Epidermal melanocyte (primary cell): Measurements from ENCODE around the gene C20orf204.

Experiments
- DNase-seq: peaks from one replicate; pipeline ENCODE4 v3.0.0; 2011; ENCODE audit warnings: low spot score; ENCODE audit not compliant: insufficient read length

Gene C20orf204

DNA sequence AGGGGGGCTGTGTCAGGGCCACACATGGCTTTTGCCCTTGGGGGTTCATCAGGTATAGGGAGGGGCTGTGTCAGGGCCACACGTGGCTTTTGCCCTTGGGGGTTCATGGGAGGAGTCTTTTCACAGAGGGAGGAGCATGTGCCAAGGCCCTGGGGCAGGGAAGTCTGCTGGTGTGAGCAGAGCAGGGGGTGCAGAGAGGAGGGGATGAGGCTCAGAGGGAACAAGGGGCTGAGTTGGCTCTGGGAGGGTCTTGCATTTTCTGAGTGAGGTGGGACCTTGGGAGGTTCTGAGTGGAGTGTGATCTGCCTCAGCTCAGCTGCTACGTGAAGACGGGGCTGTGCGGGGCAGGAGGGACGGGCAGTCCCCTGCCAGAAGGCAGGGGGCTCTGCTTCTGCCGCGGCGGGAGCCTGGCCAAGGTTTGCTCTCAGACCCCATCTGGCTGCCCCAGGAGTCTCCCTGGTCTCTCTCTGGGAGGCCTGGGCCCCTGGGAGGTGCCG lies 19.5 kb downstream of the C20orf204 start:
- DNase-seq: no peak

DNA sequence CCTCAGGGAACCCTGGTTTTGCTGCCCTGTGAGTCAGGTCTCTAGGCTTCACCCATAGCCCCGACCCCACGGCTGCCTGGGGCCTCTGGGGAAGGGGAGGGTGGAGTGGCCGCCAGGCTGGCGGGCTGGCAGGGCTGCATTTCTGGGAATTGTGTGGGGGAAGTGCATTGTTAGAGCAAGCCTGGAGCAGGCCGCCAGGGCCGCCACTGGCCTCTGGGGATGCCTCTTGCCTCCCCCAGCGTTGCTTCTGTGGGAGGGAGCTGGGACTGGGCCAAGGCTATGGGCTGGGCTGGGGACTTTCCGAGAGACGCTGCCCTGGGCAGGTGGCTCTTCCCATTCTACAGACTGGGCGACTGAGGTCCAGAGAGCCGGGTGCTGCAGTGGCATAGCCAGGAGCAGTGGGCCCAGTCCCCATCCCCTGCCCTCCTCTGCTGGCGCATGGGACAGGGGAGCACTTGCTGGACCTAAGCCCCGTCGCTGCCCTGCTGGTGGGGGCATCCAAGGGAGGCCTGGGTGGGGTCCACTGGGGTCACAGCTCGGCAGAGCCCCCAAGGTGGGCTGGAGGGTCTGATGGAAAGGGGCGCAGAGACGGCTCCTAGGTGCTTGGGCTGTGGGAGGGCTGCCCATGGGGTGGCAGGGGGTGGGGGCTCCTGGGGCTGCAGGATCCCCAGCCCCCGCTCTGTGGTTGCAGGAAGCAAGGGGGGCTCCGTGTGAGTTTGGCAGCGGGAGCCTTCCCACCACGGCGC lies 20.1 kb downstream of the C20orf204 start:
- DNase-seq: no peak

DNA sequence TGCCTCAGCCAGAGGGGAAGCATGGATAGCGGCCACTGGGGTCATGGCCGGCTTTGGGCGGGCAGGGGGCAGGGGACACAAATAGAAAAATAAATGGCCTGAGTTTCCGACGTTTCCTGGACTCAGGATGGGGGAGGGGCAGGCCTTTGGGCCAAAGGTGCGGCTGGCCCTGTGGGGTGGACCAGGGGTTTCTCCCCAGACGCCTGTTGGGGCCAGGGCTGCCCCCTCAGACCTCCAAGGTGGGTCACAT lies 20.6 kb downstream of the C20orf204 start:
- no peak for DNase-seq

DNA sequence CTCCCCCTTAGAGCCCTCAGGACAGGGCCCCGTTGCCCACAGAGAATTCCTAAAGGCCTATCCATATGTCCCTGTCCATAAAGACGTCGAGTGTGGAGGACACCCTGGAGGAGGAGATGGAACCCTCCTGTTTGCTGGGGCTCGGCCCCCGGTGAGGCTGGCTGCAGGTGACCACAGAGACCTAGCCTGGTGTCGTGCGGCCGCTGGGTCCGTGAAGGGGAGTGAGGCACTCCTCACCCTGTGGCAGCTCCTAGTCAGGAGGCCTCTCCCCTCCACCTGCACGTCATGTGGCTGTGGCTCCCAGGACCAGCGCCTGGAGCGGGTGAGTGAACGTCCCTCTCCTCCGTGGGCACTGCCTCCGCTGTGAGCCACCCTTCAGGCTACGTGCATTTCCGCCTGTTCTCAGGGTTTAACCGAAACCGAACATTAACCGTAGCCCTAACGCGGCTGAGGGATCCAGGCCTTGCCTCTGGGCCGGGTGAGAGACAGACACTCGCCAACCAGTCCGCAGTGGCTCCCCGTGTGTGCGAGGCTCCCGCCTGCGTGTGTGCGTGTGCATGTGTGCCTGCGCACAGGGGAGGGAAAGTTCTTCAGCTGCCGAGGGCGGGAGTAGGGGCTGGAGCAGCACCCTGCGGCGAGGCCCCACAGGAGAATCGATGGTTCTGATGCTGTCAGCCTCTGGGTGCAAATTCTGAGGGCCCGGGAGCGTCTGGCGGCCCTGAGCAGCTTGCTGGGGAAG lies 21.1 kb downstream of the C20orf204 start:
- DNase-seq: no peak

DNA sequence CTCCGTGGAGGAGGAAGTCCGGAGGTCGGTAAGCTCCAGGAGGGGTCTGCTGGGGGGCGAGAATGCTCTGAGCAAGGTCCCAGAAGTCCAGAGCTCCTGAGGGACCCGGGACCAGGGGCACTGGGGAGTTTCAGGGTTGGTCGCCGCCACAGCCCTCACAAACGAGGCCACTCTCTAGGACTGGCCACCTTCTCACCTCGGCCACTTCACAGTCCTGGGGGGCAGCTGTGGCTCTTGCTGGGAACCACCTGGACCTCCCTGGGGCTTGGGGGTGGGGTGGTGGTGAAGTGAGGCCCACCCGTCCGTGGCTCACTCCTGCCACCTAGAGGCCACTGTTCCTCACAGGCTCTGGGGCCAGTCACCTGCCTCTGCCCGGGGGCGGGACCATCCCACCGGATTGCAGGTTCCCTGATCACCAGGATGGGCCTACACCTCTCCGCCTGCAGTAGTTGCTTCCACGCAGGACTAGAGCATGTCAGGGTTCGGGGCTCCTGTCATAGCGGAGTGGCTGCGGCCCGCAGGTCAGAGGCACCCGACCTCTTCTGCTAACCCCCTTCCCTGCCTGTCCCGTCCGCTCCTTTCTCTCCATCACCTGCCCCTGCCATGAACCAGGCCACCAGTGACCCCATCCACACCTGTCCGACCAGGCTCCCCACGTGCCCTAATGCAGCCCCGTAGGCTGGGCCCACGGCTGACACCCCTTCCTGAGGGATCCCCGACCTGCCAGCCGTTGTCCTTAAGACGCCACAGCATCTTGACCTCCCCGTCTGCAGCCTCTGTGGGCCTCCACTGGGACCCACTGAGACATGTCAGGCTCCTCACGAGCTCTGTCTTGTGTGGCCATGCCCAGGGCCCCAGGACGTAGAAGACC lies 21.9 kb downstream of the C20orf204 start:
- peak; percentile 96 for DNase-seq

DNA sequence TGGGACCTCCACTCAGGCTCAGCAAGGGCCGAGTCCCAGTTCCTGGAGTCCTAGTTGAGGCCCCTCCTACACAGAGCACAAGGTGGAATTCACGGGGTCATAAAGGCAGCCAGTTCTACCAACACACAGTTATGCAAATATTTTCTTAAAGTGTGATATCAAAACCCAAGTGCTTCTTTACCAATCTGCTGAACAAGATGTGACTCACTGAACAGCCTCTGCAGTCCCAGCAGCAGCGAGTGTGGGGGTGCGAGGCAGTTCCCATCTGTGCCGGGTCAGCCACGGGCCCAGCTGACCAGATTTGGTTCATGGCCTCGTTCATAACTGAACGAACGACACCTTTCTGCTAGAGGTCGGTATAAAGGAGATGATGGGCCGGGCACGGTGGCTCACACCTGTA lies 22.6 kb downstream of the C20orf204 start:
- no peak for DNase-seq

DNA sequence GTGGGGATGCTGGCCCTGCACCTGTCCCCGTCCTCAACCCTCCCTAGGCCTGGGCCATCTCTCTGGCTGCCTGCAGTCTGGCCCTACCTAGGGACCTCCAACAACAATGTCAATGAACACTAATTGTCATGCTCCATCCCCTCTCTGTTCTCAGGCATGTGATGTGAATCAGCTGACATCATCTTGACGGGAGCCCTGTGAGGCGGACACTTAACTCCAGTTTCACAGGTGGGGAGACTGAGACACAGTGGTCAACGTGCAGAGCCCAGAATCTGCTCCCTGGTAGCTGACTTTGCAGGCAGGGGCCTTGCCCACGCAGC lies 26.3 kb downstream of the C20orf204 start:
- DNase-seq: no peak

DNA sequence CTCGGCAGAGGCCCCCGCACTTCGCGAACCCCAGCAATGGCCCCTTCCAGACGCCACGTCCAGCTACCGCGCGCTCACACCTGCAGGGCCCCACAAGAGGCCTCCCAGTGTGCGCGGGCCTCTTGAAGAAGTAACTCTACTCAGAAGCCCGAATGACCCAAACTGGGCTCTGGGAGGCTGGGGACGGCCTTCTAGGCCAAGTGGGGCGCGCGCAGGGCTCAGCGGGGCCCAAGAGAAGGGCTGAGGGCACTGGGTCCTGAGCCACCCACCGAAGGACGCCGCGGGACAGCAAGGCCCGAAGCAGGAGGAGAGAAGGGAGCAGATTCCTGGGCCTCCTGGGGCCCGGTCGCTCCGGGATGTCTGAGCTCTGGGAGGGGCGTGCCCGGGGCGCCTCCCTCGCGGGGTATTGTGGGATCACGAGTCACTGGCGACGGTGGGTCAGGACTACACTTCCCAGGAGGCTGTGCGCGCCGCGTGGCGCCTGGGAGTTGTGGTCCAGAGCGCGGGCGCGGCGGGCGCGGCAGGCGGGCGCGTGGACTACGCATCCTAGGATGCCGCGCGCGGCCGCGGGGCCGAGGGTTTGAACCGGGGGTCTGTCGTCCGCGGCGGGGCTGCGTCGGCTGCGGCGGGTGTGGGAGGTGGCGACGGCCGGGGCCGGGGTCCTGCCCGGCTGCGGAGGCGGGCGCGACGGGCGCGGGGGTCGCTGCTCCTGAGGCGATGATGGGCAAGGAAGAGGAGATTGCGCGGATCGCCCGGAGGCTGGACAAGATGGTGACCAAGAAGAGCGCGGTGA lies 26.8 kb downstream of the C20orf204 start, which contains the start of gene TCEA2:
Gene TCEA2, plus strand, starts transcription at position 603 of the 793 bp plus-strand sequence. Its CDS starts 115 bp downstream, at position 718.
- peak; percentile 100 for DNase-seq

DNA sequence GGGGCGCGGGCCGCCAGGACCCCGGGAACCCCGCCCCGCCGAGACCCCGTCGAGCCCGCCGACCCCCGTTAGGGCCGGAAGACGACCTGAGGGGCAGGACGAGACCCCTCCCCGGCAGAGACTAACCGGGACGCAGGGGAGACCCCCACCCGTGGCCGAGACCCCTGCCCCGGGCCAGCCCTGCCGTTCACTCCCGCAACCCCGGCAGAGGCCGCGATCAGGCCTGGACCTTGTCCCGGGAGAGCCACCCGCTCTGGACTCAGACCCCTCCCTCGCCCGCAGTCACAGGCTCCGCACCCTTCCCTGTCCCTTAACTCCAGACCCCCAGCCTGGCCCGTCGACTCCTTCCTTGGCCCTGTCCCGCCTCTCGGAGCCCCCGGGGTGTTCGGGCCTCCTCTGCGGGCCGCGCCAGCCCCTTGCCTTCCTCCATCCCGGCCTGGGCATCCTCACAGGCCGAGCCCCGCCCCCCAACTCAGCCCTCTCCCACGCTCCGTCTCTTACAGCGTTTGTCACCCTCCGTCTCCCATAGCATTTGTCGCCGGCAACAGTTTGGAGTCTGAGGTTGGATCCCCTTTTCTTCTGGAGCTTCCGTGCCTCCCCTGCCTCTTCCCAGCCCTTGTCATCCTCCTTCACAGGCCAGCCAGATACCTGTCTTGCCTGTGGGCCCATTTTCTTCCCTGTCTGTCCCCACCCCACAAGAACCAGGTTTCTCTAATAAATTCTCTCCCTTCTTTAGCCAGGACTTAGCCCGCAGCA lies 27.6 kb downstream of the C20orf204 start:
- no peak for DNase-seq

DNA sequence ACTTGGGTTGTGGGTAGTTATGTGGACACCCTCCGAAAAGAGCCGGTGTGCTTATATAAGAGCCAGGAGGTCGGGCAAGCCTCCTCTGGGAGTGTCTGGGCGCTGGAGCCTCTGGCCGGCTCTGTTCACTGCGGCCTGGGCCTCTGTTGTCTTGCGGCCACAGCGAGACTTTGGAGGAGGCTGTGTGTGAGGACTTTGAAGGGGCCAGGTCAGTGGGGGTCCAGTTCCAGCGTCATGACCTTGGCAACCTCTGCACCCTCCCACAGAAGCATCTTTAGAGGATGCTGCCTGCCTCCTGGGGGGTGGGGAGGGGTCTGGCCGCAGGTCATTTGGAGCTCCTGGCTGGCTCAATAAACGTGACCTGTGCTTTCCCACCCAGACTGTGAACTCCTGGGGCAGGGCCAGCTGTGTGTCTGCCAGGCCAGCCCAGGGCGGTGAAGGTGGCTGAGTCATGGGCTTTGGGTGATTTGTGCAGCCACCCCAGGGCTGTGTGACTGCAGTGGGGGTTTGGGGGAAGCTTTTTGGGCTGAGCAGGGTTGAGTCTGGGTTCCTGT lies 28.2 kb downstream of the C20orf204 start:
- no peak for DNase-seq

DNA sequence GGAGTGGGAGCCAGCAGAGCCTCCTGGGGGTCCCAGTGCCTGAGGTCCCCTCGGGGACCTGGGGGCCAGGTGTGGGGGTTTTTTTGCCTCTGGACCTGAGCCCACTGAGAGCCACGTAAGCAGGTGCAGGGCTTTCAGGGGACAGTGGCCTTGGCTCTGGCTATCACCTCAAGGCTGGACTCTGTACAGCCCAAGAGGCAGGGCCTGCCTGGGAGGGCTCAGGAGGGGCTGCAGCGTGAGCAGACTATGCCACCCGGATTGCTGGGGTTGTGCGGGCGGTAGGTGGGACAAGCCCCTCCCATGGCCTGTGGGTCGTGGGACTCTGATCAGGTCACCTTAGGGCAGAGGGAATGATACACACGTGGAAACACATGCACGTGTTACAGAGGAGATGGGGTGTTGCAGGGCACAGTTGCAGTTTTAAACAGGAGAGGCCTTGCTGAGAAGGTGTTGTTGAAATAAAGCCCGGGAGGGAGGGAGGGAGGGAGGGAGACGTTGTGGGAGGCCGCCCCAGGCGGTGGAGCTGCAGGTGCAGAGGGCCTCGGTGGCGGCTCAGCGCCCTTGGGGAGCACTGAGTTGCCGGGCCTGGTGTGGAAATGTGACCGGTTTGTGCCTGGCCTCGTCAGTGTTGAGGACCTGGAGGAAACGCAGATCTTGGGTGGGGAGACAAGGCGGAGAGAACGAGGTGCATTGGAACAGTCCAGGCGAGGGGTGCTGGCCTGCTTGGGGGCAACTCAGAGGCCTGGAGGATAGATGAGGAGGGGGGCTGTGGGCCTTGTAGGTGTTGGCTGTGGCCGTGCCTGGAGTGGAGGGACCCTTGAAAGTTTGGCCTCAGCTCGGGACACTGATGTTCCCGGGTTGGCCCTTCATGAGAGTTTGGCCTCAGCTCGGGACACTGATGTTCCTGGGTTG lies 29.3 kb downstream of the C20orf204 start:
- DNase-seq: no peak

DNA sequence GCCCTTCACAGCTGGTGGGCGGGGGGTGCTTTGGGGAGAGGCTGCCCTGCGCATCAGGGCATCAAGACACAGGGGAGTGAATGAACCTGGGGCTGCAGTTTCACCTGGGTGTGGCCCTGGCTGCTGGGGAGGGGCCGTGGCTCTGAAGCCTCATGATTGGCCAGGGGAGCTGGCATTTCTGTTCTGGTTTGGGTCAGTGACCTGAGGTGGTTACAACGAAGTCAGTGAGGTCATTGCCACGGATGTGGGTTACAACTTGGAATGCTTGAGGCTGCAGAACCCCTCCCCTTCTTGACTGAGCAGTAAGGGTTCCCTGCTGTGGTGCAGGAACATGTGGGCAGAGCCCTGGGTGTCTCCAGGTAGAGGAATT lies 30.0 kb downstream of the C20orf204 start:
- DNase-seq: no peak

DNA sequence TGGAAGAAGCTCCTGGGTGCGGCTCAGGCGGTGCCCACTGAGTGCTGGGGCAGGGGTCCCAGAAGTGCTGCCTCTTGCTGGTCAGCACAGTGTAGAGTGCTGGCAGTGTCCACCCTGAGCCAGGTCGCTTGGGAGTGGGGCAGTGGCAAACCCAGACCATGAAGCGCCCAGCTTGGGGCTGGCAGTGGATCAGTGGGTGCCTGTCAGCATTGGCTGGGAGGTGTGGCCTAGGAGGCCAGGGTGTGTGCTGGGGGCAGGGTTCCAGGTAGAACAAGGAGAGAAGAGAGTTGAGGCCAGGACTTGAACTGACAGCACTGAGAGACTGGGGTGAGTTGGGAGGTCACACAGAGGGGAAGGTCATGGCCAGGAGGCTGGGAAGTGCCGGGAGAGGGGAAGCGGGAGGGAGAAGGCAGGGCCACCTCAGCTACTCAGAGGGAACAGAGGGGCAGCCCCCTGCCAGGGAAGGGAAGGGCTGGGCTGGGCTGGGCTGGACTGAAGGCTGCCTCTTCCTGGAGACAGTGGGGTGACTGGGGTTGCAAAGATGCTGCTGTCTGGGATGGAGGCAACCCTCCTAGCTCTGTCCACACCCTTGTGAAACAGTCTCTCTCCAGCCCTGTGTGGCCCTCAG lies 31.1 kb downstream of the C20orf204 start:
- no peak for DNase-seq

DNA sequence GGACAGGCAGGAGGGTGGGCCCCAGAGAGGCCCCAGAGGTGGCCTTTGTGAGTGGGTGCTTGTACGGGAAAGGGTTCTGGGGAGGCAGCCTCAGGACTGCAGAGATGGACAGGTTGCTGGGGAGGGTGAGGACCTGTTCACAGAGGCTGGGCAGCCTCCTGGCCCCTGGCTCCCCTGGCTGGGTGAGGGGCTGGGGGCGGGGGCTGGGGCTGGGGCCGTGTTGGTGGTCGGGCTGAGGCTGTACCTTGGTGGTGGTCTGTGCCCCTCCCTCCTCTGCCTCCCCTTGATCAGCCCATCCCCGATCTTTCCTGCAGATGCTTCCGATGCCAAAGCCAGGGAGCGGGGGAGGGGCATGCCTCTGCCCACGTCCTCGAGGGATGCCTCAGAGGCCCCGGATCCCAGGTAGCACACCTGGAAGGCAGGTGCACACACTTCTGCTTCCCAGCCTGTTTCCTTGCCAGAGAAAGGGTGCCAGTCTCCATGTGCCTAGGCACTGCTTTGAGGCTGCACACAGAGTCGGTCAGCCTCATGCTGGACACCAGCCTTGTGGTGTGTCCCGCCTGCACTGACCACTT lies 31.8 kb downstream of the C20orf204 start:
- DNase-seq: no peak

DNA sequence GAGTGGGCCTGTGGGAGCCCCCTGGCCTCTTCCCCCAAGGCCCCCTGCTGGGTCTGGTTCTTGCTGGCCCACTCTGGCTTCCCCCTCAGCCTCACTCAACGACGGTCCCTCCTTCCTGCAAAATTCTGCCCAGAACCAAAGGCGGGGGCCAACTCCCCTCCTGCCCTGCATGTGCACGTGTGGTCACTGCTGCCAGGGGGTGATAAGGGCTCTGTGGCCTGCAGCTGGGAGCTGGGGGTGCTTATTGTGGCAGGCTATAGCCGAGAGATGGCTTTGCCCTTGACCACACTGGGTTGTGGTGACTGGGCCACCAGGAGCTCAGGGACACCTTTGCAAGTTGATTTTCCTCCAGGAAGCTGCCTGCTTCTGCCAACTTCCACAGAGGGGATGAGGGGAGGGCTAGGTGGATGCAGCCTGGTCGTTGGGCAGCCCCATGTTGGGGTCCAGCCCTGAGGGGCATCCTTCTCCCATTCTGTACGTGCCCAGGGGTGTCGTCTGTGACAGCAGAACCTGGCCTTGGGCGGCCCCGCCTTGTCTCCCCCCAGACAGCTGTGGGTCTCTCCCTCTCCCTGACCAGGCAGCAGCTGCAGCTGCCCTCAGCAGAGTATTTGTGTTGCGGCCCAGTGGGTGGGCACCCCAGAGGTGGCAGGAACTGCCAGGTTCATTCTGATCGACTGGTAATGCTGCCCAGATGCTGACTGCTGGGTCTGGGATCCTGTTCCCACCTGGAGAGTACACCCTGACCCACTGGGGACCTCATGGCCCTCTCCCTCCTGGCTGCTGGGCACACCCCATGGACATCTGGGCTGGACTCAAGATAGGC lies 32.6 kb downstream of the C20orf204 start:
- no peak for DNase-seq

DNA sequence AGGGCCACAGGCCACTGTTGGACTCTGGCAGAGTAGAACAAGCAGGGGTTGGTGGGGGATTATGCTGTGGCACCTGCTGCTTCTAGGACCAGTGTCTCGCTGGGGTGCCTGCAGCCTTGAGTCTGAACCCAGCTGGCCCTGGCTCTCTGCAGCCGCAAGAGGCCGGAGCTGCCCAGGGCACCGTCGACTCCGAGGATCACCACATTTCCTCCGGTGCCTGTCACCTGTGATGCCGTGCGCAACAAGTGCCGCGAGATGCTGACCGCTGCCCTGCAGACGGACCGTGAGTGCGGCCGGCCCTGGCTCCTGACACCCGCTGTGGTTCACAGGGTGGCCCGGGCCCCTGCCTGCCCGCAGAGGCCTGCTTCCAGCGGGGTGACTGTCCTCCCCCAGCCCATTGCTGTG lies 33.2 kb downstream of the C20orf204 start:
- no peak for DNase-seq

DNA sequence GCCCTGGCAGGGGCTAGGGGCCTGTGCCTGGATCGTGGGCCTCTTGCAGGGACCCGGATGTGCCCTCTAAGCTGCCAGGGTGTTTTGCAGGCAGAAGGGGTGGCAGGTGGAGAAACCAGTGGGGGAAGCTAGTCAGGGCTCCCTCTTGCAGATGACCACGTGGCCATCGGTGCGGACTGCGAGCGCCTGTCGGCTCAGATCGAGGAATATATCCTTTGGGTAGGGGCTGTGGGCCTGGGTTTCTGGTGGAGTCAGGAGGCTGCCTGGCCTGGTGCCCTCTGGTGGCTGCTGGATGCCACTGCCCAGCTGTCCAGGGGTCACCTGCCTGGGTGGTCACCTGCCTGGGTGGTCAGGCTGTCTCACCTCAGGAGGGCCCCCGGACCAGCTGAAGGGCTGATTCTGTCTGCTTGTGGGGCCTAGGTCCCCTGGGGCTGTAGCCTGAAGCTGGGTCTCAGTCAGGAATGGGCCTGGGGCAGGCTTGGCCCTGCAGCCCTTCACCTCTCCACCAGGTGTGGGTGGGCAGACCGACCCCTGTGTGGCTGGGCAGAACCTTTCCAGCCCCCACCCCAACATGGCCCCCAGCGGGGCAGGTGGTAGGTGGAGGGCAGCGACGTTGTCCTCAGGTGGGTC lies 33.7 kb downstream of the C20orf204 start:
- peak; percentile 72 for DNase-seq
